Measurements from ENCODE around the gene C4orf50.

GRCh38 chr4:5893004-5893580, 125.1 kb downstream of the C4orf50 start, which contains the start of gene CRMP1:
- TF ChIP-seq CTCF (IDR thresholded peaks at IDR 0.05): no peak
- no peak for TF ChIP-seq POLR2AphosphoS5 (IDR thresholded peaks at IDR 0.05)
- no peak for TF ChIP-seq POLR2A (IDR thresholded peaks at IDR 0.05)

All from suprapubic skin (tissue), 4 donors.